GM19328 (cell line): Measurements from ENCODE around the gene TNFAIP8L3.

Experiments used
- ATAC-seq: cut with Tn5 transposase; IDR thresholded peaks from one replicate; pipeline ENCODE4 v1.9.1; 2021; ENCODE audit warnings: mild to moderate bottlenecking, moderate library complexity; ENCODE audit not compliant: unreplicated experiment

TNFAIP8L3 gene

DNA sequence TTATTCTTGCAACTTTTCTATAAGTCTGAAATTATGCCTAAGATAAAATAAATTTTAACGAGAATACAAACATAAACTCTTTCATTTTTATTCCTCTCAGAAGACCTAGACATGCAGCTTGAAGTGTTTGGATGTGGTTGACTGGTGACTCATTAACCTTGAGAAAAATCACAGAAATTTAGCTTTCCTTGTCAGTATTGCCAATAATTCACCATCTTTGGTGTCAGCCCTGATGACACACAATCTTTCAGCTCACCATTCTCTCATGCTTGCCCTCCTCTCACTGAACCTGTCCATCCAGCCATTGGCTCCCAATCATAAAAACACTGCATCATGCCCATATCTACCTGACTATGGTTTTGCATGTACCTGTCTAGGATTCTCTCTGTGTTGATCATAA, 22.6 kb upstream of the TNFAIP8L3 start:
- no peak for ATAC-seq

- no peak for ATAC-seq
Measured at GRCh38 chr15:51114437-51115119, 19.9 kb upstream of the TNFAIP8L3 start.

DNA sequence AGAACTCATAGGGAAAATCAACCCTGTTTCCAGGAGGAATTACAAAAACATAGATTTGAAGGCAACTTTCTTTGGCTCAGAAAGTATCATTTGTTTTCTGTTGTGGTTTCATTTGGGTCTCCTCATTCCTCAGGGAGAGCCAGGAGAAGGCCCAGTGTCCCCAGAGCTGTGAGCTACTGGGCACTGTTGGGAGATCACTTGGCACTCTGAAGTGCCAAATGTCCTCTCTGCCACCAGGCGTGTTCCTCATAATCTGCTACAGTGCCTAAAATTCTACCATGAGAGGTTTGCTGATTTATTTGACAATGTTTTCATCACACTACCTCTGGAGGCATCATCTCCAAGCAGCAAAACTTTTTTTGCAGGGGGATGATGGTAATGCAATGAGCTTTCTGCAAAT, 17.4 kb upstream of the TNFAIP8L3 start:
- no peak for ATAC-seq

DNA sequence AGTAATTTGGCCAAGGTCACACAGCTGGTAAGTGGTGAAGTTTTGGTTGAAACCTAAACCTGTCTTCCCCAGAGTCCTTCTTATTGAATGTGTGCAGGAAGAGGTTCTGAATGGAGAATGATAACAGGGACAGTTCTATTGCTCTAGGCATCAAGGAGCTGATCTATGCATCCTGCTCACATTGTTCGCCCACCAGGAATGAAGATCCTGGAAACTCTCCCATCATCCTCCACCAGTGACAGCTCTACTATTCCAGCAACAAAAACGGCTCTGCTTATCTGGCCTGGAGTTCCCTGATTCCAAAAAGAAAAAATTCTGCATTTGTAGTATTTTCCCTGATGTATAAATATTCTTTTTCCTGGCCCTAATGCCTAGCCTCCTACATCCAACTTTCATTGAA, 16.4 kb upstream of the TNFAIP8L3 start:
- ATAC-seq, result no peak

- ATAC-seq, result no peak
Measured at GRCh38 chr15:51110171-51110570, 15.5 kb upstream of the TNFAIP8L3 start.

DNA sequence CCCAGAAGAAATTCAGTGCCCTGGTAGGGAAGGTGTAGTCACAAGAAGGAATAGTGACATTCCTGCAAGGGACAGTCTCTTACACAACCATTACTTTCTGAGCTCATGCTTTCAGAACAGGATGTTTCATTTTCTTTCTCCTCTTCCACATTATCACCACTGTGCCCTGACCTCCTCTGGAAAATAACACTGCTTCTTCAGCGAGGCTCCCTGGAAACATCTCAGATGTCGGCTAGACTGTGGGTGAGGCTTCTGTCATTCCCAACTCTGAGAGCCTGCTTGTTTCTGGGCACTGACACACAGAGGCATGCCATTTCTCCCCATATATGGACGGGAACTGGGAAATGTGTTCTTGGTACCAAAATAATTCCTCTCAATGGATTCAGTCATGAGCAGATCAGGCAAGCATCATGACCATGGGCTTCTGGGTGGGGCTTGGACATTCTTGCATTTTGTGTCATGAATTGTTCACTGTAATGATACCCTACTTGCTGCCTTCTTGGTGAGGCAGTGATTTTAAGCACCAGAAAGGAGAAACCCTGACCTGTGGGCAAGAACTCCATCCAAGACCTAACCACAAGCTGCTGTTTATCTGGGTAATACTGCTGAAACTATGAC, 14.3 kb upstream of the TNFAIP8L3 start:
- ATAC-seq, result no peak

GRCh38 chr15:51107612-51108011, 12.9 kb upstream of the TNFAIP8L3 start:
- no peak for ATAC-seq

- ATAC-seq, result no peak
Measured at GRCh38 chr15:51106481-51106880, 11.8 kb upstream of the TNFAIP8L3 start.

DNA sequence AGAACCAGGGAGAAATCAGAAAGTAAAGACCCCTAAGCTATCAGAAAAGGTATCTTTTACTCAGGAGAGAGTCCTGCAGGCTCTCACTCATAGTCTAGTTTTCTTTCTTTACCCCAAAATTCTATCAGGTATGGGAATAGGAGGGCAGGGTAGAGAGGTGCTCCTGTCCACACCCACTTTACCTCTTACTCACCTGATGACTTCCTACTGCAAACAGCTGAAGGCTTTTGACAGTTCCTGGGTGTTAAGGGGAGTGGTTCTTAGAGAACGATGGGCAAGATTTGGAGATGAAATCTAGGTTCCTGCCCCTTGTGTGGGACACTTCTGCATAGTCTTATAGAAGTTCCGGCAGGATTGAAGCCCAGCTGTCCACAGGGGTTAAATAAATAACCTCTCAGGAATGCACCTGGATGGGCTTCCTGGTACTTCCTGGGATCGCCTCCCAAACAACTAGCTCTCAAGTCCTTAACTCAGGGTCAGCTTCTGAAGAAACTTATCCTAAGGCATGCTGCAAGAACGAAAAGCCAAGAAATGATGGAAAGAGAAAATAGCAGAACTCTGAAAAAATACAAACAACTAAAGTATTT, 10.8 kb upstream of the TNFAIP8L3 start:
- ATAC-seq, result no peak

DNA sequence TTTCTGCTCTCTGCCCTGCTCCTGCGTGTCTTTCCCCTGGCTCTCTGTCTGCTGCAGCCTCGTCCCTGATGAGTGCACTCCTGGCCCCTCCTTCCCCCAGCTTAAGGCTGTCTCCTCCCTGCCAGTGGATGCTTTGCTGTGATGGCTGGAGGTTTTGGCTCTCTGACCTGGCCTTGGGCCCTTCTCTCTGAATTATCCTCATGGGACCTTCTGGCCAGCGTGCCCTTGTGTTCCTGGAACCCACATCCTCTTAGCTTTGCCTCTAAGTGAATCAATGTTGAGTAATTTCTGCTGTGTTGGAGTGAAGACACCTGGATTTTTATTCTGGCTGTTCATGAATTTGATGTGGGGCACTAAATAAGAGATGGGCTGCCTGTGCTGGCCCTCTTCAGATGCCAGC, 9.8 kb upstream of the TNFAIP8L3 start:
- no peak for ATAC-seq

DNA sequence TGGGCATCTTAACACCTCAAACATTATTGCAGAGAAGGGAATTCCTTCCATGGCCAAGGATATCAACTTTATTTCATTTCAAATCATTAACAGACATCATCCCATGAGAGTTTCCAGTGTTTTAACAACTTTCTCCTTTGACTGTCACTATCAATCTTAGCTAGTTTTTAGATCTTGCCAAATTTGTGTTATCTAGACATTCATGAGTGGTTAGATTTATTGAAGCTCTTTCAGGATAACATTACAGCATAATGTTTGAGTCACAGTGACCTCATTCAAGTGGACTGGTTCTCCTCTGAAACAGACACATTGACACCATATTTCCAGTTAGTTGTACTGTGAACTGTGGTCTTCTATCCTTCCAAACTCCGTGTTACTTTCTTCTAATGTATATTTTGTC, 8.6 kb upstream of the TNFAIP8L3 start:
- ATAC-seq, result no peak

DNA sequence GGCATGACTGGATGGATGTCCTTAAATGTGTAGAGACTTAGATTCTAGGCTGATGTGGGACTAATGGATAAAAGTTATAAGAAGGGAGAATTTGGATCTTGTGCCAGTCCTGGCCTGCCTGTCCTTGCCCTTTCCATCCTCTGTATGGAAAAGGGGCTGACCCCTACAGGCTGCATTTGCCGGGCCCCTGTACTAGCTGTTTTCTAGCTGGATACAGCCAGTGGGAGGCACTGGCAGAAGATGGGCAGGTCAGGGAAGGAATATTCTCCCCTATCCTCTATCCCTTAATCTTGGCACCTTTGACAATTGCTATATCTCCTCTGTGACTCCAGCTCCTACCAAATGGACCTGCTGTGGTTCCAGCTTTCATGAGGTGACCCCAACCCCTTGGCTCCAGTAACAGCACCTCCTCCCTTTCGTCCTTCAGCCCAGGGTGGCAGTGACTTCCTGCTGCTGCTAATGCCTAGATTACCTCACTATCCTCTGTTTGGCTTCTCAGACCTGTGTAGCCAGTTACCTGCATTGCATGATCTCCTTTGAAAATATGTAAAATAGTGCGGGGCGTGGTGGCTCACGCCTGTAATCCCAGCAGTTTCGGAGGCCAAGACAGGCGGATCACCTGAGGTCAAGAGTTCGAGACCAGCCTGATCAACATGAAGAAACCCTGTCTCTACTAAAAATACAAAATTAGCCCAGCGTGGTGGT, 6.2 kb upstream of the TNFAIP8L3 start:
- no peak for ATAC-seq

DNA sequence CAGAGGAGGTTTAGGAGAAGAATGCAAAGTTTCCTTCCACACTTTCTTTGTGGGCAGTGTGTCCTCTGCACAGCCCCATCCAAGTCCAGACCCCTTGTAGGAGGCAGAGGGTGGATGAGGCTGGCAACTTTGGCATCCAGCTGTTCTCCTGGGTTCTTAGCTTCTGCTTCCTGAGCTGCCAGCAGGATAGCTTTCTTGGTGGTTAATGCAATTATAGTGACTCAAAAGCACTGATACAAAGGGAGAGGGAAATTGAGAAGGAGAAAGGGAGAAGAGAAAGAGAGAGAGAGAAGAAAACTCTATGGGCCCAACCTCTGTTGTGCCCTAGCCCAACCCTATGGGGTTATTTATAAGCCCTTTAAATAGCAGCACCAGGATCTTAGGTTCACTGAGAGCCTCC, 4.5 kb upstream of the TNFAIP8L3 start:
- no peak for ATAC-seq

DNA sequence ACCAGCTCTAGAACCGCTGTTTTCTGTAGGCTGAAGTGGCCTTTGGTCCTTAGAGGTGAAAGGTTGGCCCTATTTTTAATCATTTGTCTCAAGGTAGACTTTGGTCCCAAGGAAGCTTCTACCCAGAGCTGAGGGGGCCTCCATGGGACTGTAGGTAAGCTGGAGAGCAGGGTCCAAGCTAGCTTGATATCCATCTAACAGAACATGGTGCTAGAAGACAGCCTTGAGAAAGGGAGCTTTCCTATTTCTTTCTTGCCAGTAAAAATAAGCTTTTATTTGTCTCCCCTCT, 3.6 kb upstream of the TNFAIP8L3 start:
- ATAC-seq, result no peak

- no peak for ATAC-seq
Measured at GRCh38 chr15:51097553-51098330, 3.0 kb upstream of the TNFAIP8L3 start.

DNA sequence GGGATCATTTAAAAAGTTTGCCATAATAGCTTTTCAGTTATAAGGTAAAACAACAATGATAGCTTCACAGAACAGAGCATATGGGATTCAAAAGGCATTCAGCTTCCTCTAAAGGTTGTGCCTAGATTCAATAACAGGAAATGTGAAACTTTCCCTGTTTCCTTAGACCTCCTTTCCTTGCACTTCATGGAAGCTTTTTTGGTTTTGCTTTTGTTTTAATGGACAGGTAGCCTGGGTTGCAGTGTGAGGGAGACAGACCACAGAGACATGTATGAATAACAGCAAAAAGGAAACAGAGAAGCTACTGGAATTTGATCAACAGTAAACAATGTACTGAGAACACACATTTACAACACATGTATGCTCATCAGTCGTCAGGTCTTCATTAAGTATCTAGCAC, 2.3 kb upstream of the TNFAIP8L3 start:
- ATAC-seq, result no peak

DNA sequence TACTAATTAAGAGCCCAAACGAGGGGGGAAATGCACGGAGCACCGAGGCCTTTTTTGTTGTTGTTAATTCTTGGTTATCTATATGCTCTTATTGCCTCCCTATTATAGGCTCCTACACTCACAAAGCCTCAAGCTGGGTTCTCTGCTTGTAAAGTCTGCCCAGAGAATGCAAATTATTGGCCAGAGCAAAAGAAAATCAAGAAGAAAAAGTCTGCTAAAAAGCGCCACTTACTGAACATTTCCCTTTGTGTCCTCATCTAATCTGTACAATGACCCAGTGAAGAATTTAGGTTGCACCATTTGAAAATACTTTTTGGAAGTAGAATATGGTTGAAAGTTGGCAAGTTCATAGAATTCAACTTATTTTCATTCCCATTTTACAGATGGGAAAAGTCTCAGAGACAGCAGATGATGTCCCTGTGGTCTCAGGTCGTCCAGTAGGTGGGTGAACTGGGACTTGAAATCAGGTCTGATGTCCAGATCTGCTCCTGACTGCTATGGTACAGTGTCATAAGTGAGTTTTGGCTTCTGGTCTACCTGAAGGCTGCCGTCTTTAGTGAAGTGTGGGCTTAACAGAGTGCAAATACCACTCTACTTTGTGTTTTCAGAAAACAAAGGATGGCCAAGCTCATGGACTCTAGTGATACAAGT, 1.1 kb upstream of the TNFAIP8L3 start:
- no peak for ATAC-seq

DNA sequence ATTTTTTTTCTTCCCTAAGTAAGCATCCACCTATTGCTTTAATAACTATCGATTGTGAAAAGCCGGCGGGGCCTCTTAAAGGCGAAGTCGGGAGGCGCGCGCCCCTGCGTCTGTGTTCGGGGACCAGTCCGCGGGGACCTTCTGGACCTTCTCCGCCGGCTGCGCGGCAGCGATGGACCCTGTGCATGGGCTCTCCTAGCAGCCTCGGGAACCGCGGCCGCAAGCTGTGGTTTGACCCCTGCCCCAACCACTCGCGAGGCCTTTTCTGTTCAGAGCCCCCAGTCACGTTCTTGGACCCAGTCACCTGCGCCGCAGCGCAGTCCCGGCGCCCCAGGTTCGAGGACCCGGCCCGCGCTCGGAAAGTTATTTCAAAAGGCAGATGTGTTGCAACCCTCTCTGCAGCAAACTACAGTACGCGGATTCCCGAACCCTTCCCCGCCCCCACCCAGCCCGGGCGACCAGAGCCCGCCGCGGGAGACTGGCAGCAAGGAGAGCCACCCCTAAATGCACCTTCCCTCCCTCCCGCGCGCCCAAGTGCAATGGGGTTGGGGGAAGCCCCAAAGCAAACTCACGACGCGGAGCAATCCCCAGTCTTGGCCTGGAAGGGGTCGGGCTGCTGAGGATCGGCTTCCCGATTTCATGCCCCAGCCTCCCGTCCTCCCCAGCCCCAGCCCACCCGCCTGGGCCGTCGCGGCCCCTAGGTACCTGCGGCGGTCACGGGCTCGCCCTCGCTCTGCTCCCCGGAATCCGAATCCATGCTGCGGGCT, 684 bp downstream of the TNFAIP8L3 start:
- ATAC-seq, result no peak

DNA sequence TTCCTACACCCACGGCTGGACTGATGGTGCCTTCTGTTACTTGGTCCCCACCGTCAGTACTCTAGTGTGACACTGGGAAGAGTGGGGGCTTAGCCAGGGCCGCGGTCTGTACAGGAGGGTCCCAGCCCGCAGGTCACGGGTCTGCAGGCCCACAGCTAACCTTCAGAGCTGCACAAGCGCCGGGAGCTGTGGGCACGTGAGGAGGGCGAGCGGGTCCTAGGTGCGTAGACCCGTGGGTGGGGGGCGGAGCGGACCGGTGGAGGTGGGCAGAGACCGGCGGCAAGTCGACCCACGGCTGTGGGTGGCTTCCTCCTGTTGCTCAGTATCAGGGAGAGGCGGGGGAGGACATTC, 1.2 kb downstream of the TNFAIP8L3 start:
- no peak for ATAC-seq

GRCh38 chr15:51092480-51093040, 2.1 kb downstream of the TNFAIP8L3 start:
- ATAC-seq, result no peak
